ENCODE data around the gene ACSL3. TPM values are rescaled to one million over a fixed set of nuclear protein-coding genes. Genes with fewer than 3 reads are reported as not detected.

Gene ACSL3
- total RNA-seq, 2 donors from 2014 or later = 77.1 to 124 TPM

DNA sequence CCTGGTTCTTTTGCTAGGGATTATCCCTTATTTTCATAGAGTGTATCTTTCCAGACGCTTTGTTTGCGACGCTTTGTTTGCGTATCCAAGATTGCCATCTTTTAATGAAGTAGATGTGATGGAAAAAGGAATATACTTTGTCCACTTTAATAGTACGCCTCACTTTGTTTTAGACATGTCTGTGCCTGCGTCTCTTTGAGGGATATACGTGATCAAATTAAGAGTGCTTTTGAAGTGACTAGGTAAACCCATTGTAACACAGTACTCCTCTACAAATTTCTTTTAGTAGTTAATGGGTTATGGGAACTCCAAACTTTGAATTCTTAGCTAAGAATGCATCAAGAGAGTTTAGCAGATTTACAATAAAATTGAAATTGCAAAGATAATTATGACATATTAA lies 27.9 kb downstream of the ACSL3 start:
- Histone ChIP-seq H3K4me1 (replicated peaks) (peaks cover 15% of the 10 kb centered on the region), H3K27me3 (replicated peaks; ENCODE audit: insufficient read depth) (no peaks in the 10 kb centered on the region), H3K4me3 (no peak overlapping the region), H3K9me3 (no peaks in the 10 kb centered on the region), H3K36me3 (no peaks in the 10 kb centered on the region), H3K27ac (no peak overlapping the region)
- TF ChIP-seq, protein P1, sequence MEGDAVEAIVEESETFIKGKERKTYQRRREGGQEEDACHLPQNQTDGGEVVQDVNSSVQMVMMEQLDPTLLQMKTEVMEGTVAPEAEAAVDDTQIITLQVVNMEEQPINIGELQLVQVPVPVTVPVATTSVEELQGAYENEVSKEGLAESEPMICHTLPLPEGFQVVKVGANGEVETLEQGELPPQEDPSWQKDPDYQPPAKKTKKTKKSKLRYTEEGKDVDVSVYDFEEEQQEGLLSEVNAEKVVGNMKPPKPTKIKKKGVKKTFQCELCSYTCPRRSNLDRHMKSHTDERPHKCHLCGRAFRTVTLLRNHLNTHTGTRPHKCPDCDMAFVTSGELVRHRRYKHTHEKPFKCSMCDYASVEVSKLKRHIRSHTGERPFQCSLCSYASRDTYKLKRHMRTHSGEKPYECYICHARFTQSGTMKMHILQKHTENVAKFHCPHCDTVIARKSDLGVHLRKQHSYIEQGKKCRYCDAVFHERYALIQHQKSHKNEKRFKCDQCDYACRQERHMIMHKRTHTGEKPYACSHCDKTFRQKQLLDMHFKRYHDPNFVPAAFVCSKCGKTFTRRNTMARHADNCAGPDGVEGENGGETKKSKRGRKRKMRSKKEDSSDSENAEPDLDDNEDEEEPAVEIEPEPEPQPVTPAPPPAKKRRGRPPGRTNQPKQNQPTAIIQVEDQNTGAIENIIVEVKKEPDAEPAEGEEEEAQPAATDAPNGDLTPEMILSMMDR (IDR thresholded peaks at IDR 0.05) = no peak
- no peak for TF ChIP-seq POLR2A (IDR thresholded peaks at IDR 0.05)
- TF ChIP-seq POLR2AphosphoS5 (IDR thresholded peaks at IDR 0.05) = no peak
- 54% methylated on average over 7 of the region's 7 CpGs for WGBS
- intact Hi-C loops (cut with DNase I) = no loop called here
- DNase-seq (ENCODE audit: low spot score) = no peak

DNA sequence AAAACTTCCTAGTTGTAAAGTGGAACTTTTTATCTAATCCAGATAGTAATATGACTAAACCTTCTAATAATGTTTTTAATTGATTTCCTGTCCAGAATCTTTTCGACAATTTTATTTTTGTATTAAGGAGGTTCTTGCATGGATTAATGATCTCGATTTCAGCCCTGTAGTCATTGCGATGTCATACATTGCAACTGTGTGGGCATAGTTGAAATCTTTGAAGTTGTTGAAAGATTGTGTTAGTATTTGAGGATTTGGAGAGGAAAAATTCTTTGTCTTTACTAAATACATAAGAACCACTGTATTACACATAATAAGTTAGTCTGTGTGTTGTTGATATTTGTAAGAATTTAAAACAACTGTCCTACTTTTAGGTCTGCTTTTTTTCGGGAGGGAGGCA lies 31.1 kb downstream of the ACSL3 start:
- Histone ChIP-seq H3K4me3 (no peak overlapping the region), H3K27me3 (replicated peaks; ENCODE audit: insufficient read depth) (no peaks in the 10 kb centered on the region), H3K9me3 (no peaks in the 10 kb centered on the region), H3K4me1 (replicated peaks) (no peaks in the 10 kb centered on the region), H3K27ac (no peak overlapping the region), H3K36me3 (no peaks in the 10 kb centered on the region)
- WGBS = 72% methylated on average over 4 of the region's 4 CpGs
- TF ChIP-seq POLR2AphosphoS5 (IDR thresholded peaks at IDR 0.05) (no peak), POLR2A (IDR thresholded peaks at IDR 0.05) (no peak)
- TF ChIP-seq, protein P1 (IDR thresholded peaks at IDR 0.05) = no peak
- intact Hi-C loops (cut with DNase I) = no loop called here
- DNase-seq (ENCODE audit: low spot score) = no peak

DNA sequence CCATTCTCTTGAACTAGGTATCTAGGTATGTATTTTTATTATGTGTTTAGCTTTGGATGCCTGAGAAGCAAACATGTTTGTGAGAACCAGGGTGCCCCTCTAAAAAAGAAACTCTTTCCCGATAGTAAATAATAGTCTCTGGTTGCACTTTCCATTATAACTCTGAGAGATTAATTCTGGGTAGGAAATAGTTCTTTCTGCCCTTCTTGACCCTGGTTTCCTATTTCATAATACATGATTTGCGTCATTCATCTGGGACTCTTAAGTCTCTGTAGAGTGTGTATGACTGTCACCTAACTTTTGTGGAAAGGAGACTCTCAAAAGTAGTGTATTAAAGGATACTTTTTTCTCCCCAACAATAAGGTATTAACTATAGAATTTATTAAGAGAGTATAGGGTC lies 31.5 kb downstream of the ACSL3 start:
- no peaks in the 10 kb centered on the region for H3K9me3 ChIP-seq

DNA sequence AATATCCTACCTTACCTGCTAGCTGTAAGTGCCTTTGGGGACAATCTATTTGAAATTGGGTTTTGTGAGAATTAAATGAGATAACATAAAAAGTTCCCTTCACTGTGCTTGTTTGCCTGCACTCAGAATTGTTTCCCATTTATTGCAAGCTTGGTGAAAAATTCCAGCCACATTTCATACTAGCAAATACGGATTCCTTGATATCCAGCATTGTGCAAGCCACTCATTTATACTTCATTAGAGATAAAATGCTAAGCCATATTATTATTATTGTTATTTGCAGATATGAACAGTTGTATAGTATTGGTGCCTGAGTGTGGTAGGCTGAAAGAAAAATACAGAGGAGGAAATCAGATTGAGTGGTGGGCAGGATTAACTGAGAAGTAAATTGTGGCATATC lies 31.9 kb downstream of the ACSL3 start:
- no peaks in the 10 kb centered on the region for H3K27me3 ChIP-seq (replicated peaks; ENCODE audit: insufficient read depth)
- TF ChIP-seq, protein P1 (IDR thresholded peaks at IDR 0.05) = no peak
- TF ChIP-seq POLR2AphosphoS5 (IDR thresholded peaks at IDR 0.05) = no peak
- TF ChIP-seq POLR2A (IDR thresholded peaks at IDR 0.05) = no peak
- H3K36me3 ChIP-seq = no peaks in the 10 kb centered on the region
- H3K4me1 ChIP-seq (replicated peaks) = no peaks in the 10 kb centered on the region
- intact Hi-C loops (cut with DNase I) = no loop called here
- H3K4me3 ChIP-seq = no peak overlapping the region
- no peak for DNase-seq (ENCODE audit: low spot score)
- WGBS = 92% methylated on average over 1 of the region's 1 CpG
- no peak overlapping the region for H3K27ac ChIP-seq
- H3K9me3 ChIP-seq = no peaks in the 10 kb centered on the region

More for the DNA sequence above, 31.5 kb downstream of the ACSL3 start:
- Histone ChIP-seq H3K4me1 (replicated peaks) (no peaks in the 10 kb centered on the region), H3K27ac (no peak overlapping the region), H3K27me3 (replicated peaks; ENCODE audit: insufficient read depth) (no peaks in the 10 kb centered on the region), H3K4me3 (no peak overlapping the region), H3K36me3 (no peaks in the 10 kb centered on the region)
- intact Hi-C loops (cut with DNase I) = no loop called here
- DNase-seq (ENCODE audit: low spot score) = no peak
- no peak for TF ChIP-seq POLR2A (IDR thresholded peaks at IDR 0.05)
- TF ChIP-seq, protein P1 (IDR thresholded peaks at IDR 0.05) = no peak
- TF ChIP-seq POLR2AphosphoS5 (IDR thresholded peaks at IDR 0.05) = no peak
- WGBS = 72% methylated on average over 2 of the region's 2 CpGs

DNA sequence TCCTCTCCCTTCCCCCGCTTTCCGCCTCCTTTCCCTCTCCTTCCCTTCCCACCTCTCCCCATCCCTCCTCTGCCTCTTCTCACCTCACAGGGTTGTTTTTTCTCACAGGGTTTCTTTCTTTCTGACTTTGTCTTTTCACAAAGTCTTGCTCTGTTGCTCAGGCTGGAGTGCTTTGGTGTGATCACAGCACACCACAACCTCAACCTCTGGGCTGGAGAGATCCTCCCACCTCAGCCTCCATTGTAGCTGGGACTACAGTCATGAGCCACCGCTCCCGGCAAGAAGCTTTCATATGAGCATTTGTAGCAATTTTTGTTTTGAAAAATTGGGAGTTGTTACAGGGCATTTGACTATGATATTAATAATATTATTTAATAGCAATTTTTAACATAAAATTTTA lies 32.9 kb downstream of the ACSL3 start:
- intact Hi-C loops (cut with DNase I) = no loop called here
- no peaks in the 10 kb centered on the region for H3K36me3 ChIP-seq
- no peaks in the 10 kb centered on the region for H3K4me1 ChIP-seq (replicated peaks)
- DNase-seq (ENCODE audit: low spot score) = no peak
- no peaks in the 10 kb centered on the region for H3K27me3 ChIP-seq (replicated peaks; ENCODE audit: insufficient read depth)
- 97% methylated on average over 4 of the region's 4 CpGs for WGBS
- H3K4me3 ChIP-seq = no peak overlapping the region
- H3K27ac ChIP-seq = no peak overlapping the region
- no peak for TF ChIP-seq POLR2A (IDR thresholded peaks at IDR 0.05)
- no peak for TF ChIP-seq POLR2AphosphoS5 (IDR thresholded peaks at IDR 0.05)
- TF ChIP-seq, protein P1 (IDR thresholded peaks at IDR 0.05) = no peak
- no peaks in the 10 kb centered on the region for H3K9me3 ChIP-seq

Data from prostate gland (tissue), 2 donors.